IMR-90 (cell line): ENCODE measurements around the gene KLHL33. TPM values are rescaled to one million over a fixed set of nuclear protein-coding genes. Genes with fewer than 3 reads are reported as not detected.

Source experiments
- ATAC-seq: fragments of 200-7000 bp; cut with Tn5 transposase; 2 replicates; pipeline ENCODE4 v1.9.1; 2020; ENCODE audit warnings: low read depth, mild to moderate bottlenecking, moderate library complexity
- BruUV-seq: library from RNA; stranded (reverse); fragments of 400-500 nt; replicated peaks from 2 replicates; lab custom pipeline; 2021; lab: Mats Ljungman, UMichigan
- CTCF ChIA-PET: fragments of 300-600 bp; formaldehyde crosslinking; extraction: SDS; loops from one replicate; lab custom pipeline; 2021; ENCODE audit warnings: antibody characterized with exemption; lab: Yijun Ruan, JAX
- POLR2A ChIA-PET: fragments of 300-600 bp; sonication (Branson Sonifier 250); formaldehyde crosslinking; loops from one replicate; lab custom pipeline; 2022; ENCODE audit warnings: antibody characterized with exemption; ENCODE audit not compliant: unreplicated experiment; lab: Charles Lee
- DNase-seq: peaks from one replicate; pipeline ENCODE4 v3.0.0; 2013
- H2AFZ ChIP-seq: replicated peaks from 2 replicates; pipeline ENCODE3; 2013; ENCODE audit warnings: low read length, mild to moderate bottlenecking; ENCODE audit not compliant: poor library complexity
- H2AK5ac ChIP-seq: 2 replicates; pipeline ENCODE4 v1.6.1; 2013; ENCODE audit warnings: low read depth, low read length, inconsistent platforms
- H2AK9ac ChIP-seq: replicated peaks from 2 replicates; pipeline ENCODE3; 2013; ENCODE audit warnings: mild to moderate bottlenecking, low read depth, low read length, moderate library complexity; ENCODE audit not compliant: poor library complexity
- H2BK120ac ChIP-seq: 2 replicates; pipeline ENCODE4 v1.6.1; 2013; ENCODE audit warnings: low read depth, low read length, inconsistent platforms
- H2BK15ac ChIP-seq: 3 replicates; pipeline ENCODE4 v1.6.1; 2013; ENCODE audit warnings: low read depth, low read length, inconsistent platforms
- H2BK20ac ChIP-seq: 2 replicates; pipeline ENCODE4 v1.6.1; 2013; ENCODE audit warnings: low read depth, mild to moderate bottlenecking, inconsistent platforms, low read length, moderate library complexity
- H2BK5ac ChIP-seq: 2 replicates; pipeline ENCODE4 v1.6.1; 2013; ENCODE audit warnings: mild to moderate bottlenecking, low read depth, low read length, inconsistent platforms; ENCODE audit not compliant: poor library complexity, severe bottlenecking
- H3K14ac ChIP-seq: replicated peaks from 2 replicates; pipeline ENCODE4 v1.6.1; 2013; ENCODE audit warnings: low read depth, low read length, inconsistent platforms
- H3K18ac ChIP-seq: 2 replicates; pipeline ENCODE4 v1.6.1; 2013; ENCODE audit warnings: low read depth, low read length, control low read depth
- H3K23ac ChIP-seq: 2 replicates; pipeline ENCODE4 v1.6.1; 2013; ENCODE audit warnings: low read depth, low read length, inconsistent platforms
- H3K27ac ChIP-seq: 2 replicates; pipeline ENCODE4 v1.5.1; 2013; ENCODE audit warnings: mild to moderate bottlenecking, control low read depth, low read length; ENCODE audit not compliant: insufficient read depth
- H3K27me3 ChIP-seq: 2 replicates; pipeline ENCODE4 v1.6.1; 2013; ENCODE audit warnings: low read length; ENCODE audit not compliant: control insufficient read depth, insufficient read depth
- H3K36me3 ChIP-seq: 2 replicates; pipeline ENCODE4 v1.6.1; 2013; ENCODE audit warnings: low read length, mixed read lengths; ENCODE audit not compliant: control insufficient read depth, insufficient read depth
- H3K4ac ChIP-seq: 2 replicates; pipeline ENCODE4 v1.6.1; 2013; ENCODE audit warnings: low read depth, low read length, inconsistent platforms
- H3K4me1 ChIP-seq: 2 replicates; pipeline ENCODE4 v1.6.1; 2013; ENCODE audit warnings: low read length, mixed read lengths; ENCODE audit not compliant: control insufficient read depth, insufficient read depth
- H3K4me2 ChIP-seq: 2 replicates; pipeline ENCODE4 v1.6.1; 2013; ENCODE audit warnings: low read depth, mild to moderate bottlenecking, control low read depth, low read length, moderate library complexity
- H3K4me3 ChIP-seq: 2 replicates; pipeline ENCODE4 v1.5.1; 2013; ENCODE audit warnings: low read depth, mild to moderate bottlenecking, control low read depth, low read length, moderate library complexity; ENCODE audit not compliant: insufficient read depth
- H3K56ac ChIP-seq: 2 replicates; pipeline ENCODE4 v1.6.1; 2013; ENCODE audit warnings: low read length, inconsistent platforms; ENCODE audit not compliant: insufficient read depth; ENCODE audit errors: extremely low read depth
- H3K79me1 ChIP-seq, 2 experiments: 2 replicates each; pipeline ENCODE4 v1.6.1; 2013; ENCODE audit warnings: low read length in 2 of 2, inconsistent platforms in 1 of 2, low read depth in 1 of 2
- H3K9ac ChIP-seq: 2 replicates; pipeline ENCODE4 v1.6.1; 2013; ENCODE audit warnings: low read depth, low read length, control low read depth
- H3K9me1 ChIP-seq: 2 replicates; pipeline ENCODE4 v1.6.1; 2013; ENCODE audit warnings: low read length, inconsistent platforms; ENCODE audit not compliant: insufficient read depth
- H3K9me3 ChIP-seq: 2 replicates; pipeline ENCODE4 v1.6.1; 2013; ENCODE audit warnings: low read length; ENCODE audit not compliant: control insufficient read depth, insufficient read depth
- H4K20me1 ChIP-seq: 2 replicates; pipeline ENCODE4 v1.6.1; 2013; ENCODE audit warnings: low read length, inconsistent platforms; ENCODE audit not compliant: insufficient read depth
- H4K5ac ChIP-seq: 2 replicates; pipeline ENCODE4 v1.6.1; 2013; ENCODE audit warnings: mild to moderate bottlenecking, low read depth, low read length, control low read depth
- H4K8ac ChIP-seq, 2 experiments: 2 replicates each; pipeline ENCODE4 v1.6.1; 2013; ENCODE audit warnings: low read depth in 2 of 2, low read length in 2 of 2, control low read depth in 1 of 2, inconsistent platforms in 1 of 2
- H4K91ac ChIP-seq: 2 replicates; pipeline ENCODE4 v1.6.1; 2013; ENCODE audit warnings: low read depth, low read length, inconsistent platforms; ENCODE audit not compliant: insufficient read depth
- BHLHE40 ChIP-seq: fragments of 150-350 bp; IDR thresholded peaks from 2 replicates; pipeline ENCODE4 v1.6.1; 2016; ENCODE audit warnings: mild to moderate bottlenecking, low read depth, low read length
- CEBPB ChIP-seq: IDR thresholded peaks from 2 replicates; pipeline ENCODE4 v1.6.1; 2012; ENCODE audit warnings: low read depth, low read length, improper control_type of control experiment
- CHD1 ChIP-seq: IDR thresholded peaks from 2 replicates; pipeline ENCODE4 v1.6.1; 2012; ENCODE audit warnings: low read depth, low read length, improper control_type of control experiment
- MAFK ChIP-seq: IDR thresholded peaks from 2 replicates; pipeline ENCODE4 v1.6.1; 2012; ENCODE audit warnings: low read depth, low read length, improper control_type of control experiment
- MAZ ChIP-seq: IDR thresholded peaks from 2 replicates; pipeline ENCODE4 v1.6.1; 2012; ENCODE audit warnings: low read depth, mild to moderate bottlenecking, low read length, improper control_type of control experiment, moderate library complexity, borderline replicate concordance
- MXI1 ChIP-seq: IDR thresholded peaks from 2 replicates; pipeline ENCODE4 v1.6.1; 2012; ENCODE audit warnings: low read depth, mild to moderate bottlenecking, low read length, moderate library complexity, borderline replicate concordance
- NFE2L2 ChIP-seq: fragments of 150-350 bp; IDR thresholded peaks from 2 replicates; pipeline ENCODE4 v1.6.1; 2016; ENCODE audit warnings: low read depth, mild to moderate bottlenecking, low read length
- POLR2A ChIP-seq: IDR thresholded peaks from 2 replicates; pipeline ENCODE4 v1.6.1; 2012; ENCODE audit warnings: mild to moderate bottlenecking, low read depth, low read length
- RAD21 ChIP-seq: IDR thresholded peaks from 2 replicates; pipeline ENCODE4 v1.6.1; 2012; ENCODE audit warnings: low read length, improper control_type of control experiment
- RCOR1 ChIP-seq: IDR thresholded peaks from 2 replicates; pipeline ENCODE4 v1.6.1; 2012; ENCODE audit warnings: mild to moderate bottlenecking, low read length, improper control_type of control experiment; ENCODE audit not compliant: insufficient replicate concordance
- RFX5 ChIP-seq: IDR thresholded peaks from 2 replicates; pipeline ENCODE4 v1.8.0; 2012; ENCODE audit warnings: low read depth, mild to moderate bottlenecking, low read length, moderate library complexity
- SMC3 ChIP-seq: fragments of 150-350 bp; IDR thresholded peaks from 2 replicates; pipeline ENCODE4 v1.6.1; 2016; ENCODE audit warnings: low read depth, mild to moderate bottlenecking, antibody characterized with exemption, low read length, moderate library complexity
- WGBS, 2 experiments: methylation state at CpG; one replicate each; pipeline versions ENCODE4 v1.1.5 to v1.1.7; 2013; ENCODE audit warnings: missing lambda C conversion rate in 2 of 2; ENCODE audit not compliant: insufficient read length in 1 of 2; ENCODE audit errors: extremely low coverage in 2 of 2; 5-methylcytosine and 5-hydroxymethylcytosine counted together
- dilution Hi-C: fragments of 300-500 bp; cut with HindIII; formaldehyde crosslinking; loops from one replicate; pipeline ENCODE4 v1.14.3; 2018; ENCODE audit warnings: low sequenced_read_pairs; ENCODE audit not compliant: unreplicated experiment
- in situ Hi-C: fragments of 300-500 bp; cut with MboI; formaldehyde crosslinking; loops from 3 replicates; pipeline ENCODE4 v1.14.3; 2019; ENCODE audit warnings: low sequenced_read_pairs, inconsistent platforms, mixed read lengths
- intact Hi-C: fragments of 100-400 bp; cut with micrococcal nuclease; formaldehyde crosslinking; loops from 2 replicates; pipeline ENCODE4 v1.10.0; 2022
- polyA plus RNA-seq, 3 experiments: library from polyadenylated mRNA; depleted of rRNA; stranded (reverse); fragments of >200 nt; gene quantifications; 2 replicates each; pipeline ENCODE4 v1.2.3, GENCODE V29; 2012; ENCODE audit warnings: low replicate concordance in 1 of 3
- total RNA-seq: library from RNA; depleted of rRNA; stranded (reverse); fragments of >200 nt; gene quantifications from 2 replicates; pipeline ENCODE4 v1.2.3, GENCODE V29; 2012
- TF ChIP-seq, protein P1 (sequence below): fragments of 150-350 bp; IDR thresholded peaks from 2 replicates; pipeline ENCODE4 v1.6.1; 2016; ENCODE audit warnings: low read depth, mild to moderate bottlenecking, low read length, moderate library complexity, borderline replicate concordance
- TF ChIP-seq, protein P2 (sequence below): conservative IDR thresholded peaks from 2 replicates; pipeline ENCODE4 v1.5.1; 2012; ENCODE audit warnings: mild to moderate bottlenecking, low read depth, low read length, improper control_type of control experiment
- TF ChIP-seq, protein P3 (sequence below): fragments of 150-350 bp; IDR thresholded peaks from 2 replicates; pipeline ENCODE4 v1.6.1; 2017; ENCODE audit warnings: mild to moderate bottlenecking, antibody characterized with exemption, low read length, low read depth

The KLHL33 gene
- total and polyA plus RNA-seq, 2 of the 4 experiments (the other 2 are of a cell fraction), result under 0.01 to 0.03 TPM

GRCh38 chr14:20438664-20439063 is 2.7 kb upstream of the KLHL33 start:
- H3K27me3 ChIP-seq, result peaks cover 8% of the 10 kb centered on the region; the same call in 1 of the 2 replicates
- no peak overlapping the region for H2AK5ac ChIP-seq
- no peak overlapping the region for H2AFZ ChIP-seq
- dilution Hi-C loops (no loop called here), intact Hi-C loops (no loop called here), in situ Hi-C loops (no loop called here)
- ChIA-PET POLR2A (no interaction called here), CTCF (no interaction called here)
- H2BK120ac ChIP-seq, result no peak overlapping the region
- no peak overlapping the region for H3K4me2 ChIP-seq
- TF ChIP-seq MXI1 (no peak), SMC3 (no peak), CHD1 (no peak), RCOR1 (no peak), MAZ (no peak), RFX5 (no peak), MAFK (no peak), BHLHE40 (no peak), RAD21 (no peak), CEBPB (no peak), POLR2A (no peak), NFE2L2 (no peak)
- TF ChIP-seq, protein P1, sequence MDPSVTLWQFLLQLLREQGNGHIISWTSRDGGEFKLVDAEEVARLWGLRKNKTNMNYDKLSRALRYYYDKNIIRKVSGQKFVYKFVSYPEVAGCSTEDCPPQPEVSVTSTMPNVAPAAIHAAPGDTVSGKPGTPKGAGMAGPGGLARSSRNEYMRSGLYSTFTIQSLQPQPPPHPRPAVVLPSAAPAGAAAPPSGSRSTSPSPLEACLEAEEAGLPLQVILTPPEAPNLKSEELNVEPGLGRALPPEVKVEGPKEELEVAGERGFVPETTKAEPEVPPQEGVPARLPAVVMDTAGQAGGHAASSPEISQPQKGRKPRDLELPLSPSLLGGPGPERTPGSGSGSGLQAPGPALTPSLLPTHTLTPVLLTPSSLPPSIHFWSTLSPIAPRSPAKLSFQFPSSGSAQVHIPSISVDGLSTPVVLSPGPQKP, result no peak
- TF ChIP-seq, protein P2, sequence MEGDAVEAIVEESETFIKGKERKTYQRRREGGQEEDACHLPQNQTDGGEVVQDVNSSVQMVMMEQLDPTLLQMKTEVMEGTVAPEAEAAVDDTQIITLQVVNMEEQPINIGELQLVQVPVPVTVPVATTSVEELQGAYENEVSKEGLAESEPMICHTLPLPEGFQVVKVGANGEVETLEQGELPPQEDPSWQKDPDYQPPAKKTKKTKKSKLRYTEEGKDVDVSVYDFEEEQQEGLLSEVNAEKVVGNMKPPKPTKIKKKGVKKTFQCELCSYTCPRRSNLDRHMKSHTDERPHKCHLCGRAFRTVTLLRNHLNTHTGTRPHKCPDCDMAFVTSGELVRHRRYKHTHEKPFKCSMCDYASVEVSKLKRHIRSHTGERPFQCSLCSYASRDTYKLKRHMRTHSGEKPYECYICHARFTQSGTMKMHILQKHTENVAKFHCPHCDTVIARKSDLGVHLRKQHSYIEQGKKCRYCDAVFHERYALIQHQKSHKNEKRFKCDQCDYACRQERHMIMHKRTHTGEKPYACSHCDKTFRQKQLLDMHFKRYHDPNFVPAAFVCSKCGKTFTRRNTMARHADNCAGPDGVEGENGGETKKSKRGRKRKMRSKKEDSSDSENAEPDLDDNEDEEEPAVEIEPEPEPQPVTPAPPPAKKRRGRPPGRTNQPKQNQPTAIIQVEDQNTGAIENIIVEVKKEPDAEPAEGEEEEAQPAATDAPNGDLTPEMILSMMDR, result no peak
- TF ChIP-seq, protein P3, sequence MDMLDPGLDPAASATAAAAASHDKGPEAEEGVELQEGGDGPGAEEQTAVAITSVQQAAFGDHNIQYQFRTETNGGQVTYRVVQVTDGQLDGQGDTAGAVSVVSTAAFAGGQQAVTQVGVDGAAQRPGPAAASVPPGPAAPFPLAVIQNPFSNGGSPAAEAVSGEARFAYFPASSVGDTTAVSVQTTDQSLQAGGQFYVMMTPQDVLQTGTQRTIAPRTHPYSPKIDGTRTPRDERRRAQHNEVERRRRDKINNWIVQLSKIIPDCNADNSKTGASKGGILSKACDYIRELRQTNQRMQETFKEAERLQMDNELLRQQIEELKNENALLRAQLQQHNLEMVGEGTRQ, result no peak
- H3K9me3 ChIP-seq, result no peaks in the 10 kb centered on the region
- H3K9me1 ChIP-seq, result no peaks in the 10 kb centered on the region
- no peak overlapping the region for H4K91ac ChIP-seq
- BruUV-seq, result no TSS peak
- ATAC-seq (no peak), DNase-seq (no peak)
- no peak overlapping the region for H3K23ac ChIP-seq
- no CpG with 5 or more reads among the region's 7 CpGs for WGBS, 2 experiments
- no peak overlapping the region for H3K4me3 ChIP-seq
- no peak overlapping the region for H2BK20ac ChIP-seq
- H3K4ac ChIP-seq, result no peak overlapping the region
- no peak overlapping the region for H2AK9ac ChIP-seq
- H3K27ac ChIP-seq, result no peak overlapping the region
- H3K36me3 ChIP-seq, result no peaks in the 10 kb centered on the region
- peaks cover 2% of the 10 kb centered on the region; the same call in 1 of the 2 replicates for H3K4me1 ChIP-seq
- H3K14ac ChIP-seq, result no peak overlapping the region
- no peak overlapping the region for H4K5ac ChIP-seq
- no peak overlapping the region for H2BK5ac ChIP-seq
- H2BK15ac ChIP-seq, result no peak overlapping the region
- no peak overlapping the region for H3K18ac ChIP-seq
- no peaks in the 10 kb centered on the region for H4K20me1 ChIP-seq
- no peaks in the 10 kb centered on the region for H3K79me1 ChIP-seq
- H3K56ac ChIP-seq, result no peak overlapping the region
- H3K9ac ChIP-seq, result no peak overlapping the region
- no peak overlapping the region for H4K8ac ChIP-seq
